Measurements from ENCODE around the gene TLN1. TPM values are rescaled to one million over a fixed set of nuclear protein-coding genes. Genes with fewer than 3 reads are reported as not detected.

The TLN1 gene, protein sequence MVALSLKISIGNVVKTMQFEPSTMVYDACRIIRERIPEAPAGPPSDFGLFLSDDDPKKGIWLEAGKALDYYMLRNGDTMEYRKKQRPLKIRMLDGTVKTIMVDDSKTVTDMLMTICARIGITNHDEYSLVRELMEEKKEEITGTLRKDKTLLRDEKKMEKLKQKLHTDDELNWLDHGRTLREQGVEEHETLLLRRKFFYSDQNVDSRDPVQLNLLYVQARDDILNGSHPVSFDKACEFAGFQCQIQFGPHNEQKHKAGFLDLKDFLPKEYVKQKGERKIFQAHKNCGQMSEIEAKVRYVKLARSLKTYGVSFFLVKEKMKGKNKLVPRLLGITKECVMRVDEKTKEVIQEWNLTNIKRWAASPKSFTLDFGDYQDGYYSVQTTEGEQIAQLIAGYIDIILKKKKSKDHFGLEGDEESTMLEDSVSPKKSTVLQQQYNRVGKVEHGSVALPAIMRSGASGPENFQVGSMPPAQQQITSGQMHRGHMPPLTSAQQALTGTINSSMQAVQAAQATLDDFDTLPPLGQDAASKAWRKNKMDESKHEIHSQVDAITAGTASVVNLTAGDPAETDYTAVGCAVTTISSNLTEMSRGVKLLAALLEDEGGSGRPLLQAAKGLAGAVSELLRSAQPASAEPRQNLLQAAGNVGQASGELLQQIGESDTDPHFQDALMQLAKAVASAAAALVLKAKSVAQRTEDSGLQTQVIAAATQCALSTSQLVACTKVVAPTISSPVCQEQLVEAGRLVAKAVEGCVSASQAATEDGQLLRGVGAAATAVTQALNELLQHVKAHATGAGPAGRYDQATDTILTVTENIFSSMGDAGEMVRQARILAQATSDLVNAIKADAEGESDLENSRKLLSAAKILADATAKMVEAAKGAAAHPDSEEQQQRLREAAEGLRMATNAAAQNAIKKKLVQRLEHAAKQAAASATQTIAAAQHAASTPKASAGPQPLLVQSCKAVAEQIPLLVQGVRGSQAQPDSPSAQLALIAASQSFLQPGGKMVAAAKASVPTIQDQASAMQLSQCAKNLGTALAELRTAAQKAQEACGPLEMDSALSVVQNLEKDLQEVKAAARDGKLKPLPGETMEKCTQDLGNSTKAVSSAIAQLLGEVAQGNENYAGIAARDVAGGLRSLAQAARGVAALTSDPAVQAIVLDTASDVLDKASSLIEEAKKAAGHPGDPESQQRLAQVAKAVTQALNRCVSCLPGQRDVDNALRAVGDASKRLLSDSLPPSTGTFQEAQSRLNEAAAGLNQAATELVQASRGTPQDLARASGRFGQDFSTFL (N-terminal part only)
- 100 to 1,000 TPM; 193 to 373 (median 261) TPM for total RNA-seq
- 100 to 1,000 TPM; 152 to 241 TPM for polyA plus RNA-seq
- long read RNA-seq, donor 1, partial matches to known transcripts = 147 of 163 reads
- long read RNA-seq, donor 1, other reads (novel, unspliced or antisense) = 16 of 163 reads
- long read RNA-seq, donor 2, partial matches to known transcripts = 103 of 107 reads
- long read RNA-seq, donor 2, other reads (novel, unspliced or antisense) = 4 of 107 reads
- long read RNA-seq, donor 3, partial matches to known transcripts = 159 of 184 reads
- long read RNA-seq, donor 3, other reads (novel, unspliced or antisense) = 25 of 184 reads

DNA sequence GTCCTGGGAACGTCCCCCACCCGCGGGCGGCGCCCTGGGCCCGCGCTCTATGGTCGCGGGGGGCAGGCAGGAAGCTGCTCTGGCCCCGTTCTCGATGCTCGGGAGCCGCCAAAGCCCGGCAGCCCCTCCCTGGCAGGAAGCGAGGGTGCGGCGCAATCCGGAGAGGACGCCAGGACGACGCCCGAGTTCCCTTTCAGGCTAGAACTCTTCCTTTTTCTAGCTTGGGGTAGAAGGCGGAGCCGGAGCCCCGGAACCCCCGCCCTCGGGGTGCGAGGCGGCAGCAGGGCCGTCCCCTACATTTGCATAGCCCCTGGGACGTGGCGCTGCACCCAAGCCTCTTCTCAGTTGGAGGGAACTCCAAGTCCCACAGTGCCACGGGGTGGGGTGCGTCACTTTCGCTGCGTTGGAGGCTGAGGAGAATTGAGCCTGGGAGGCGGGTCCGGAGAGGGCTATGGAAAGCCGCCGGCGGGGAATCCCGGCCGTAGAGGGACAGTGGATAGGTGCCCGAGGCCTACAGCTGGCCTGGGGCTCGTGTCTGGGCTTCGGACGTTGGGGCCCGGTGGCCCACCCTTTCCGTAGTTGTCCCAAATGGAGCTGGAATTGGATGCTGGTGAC lies at the start of gene TLN1, which contains the start of gene CREB3:
Gene TLN1, minus strand, starts transcription at position 11 of the 615 bp plus-strand sequence. CDS start 6,501 bp downstream, outside the sequence.
Gene CREB3, plus strand, starts transcription at position 482 of the 615 bp plus-strand sequence. Its CDS starts 107 bp downstream, at position 589.
- H3K27me3 ChIP-seq = no peaks in the 10 kb centered on the region
- ATAC-seq (peak; percentile 87 to 93 (median 91)), DNase-seq (peak; percentile 98 to 99 (median 99))
- H3K4me1 ChIP-seq = peaks cover 12 to 71% (median 53%) of the 10 kb centered on the region in 12 donors
- H3K9me3 ChIP-seq = no peaks in the 10 kb centered on the region
- TF ChIP-seq, protein P1, sequence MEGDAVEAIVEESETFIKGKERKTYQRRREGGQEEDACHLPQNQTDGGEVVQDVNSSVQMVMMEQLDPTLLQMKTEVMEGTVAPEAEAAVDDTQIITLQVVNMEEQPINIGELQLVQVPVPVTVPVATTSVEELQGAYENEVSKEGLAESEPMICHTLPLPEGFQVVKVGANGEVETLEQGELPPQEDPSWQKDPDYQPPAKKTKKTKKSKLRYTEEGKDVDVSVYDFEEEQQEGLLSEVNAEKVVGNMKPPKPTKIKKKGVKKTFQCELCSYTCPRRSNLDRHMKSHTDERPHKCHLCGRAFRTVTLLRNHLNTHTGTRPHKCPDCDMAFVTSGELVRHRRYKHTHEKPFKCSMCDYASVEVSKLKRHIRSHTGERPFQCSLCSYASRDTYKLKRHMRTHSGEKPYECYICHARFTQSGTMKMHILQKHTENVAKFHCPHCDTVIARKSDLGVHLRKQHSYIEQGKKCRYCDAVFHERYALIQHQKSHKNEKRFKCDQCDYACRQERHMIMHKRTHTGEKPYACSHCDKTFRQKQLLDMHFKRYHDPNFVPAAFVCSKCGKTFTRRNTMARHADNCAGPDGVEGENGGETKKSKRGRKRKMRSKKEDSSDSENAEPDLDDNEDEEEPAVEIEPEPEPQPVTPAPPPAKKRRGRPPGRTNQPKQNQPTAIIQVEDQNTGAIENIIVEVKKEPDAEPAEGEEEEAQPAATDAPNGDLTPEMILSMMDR (IDR thresholded peaks at IDR 0.05) = peak in 3 of 12 donors; percentile 6 to 28 (median 16)
- peak in 1 of 2 donors; percentile 83 for TF ChIP-seq POLR2A (IDR thresholded peaks at IDR 0.05)
- intact Hi-C loops (cut with DNase I) = loop anchor here in 6 of 10 donors (1.0 to 5.0 kb wide), 6 partner anchors 15 to 75 kb away; partner anchors contain the start of genes GBA2 (in 3 of the 6), RGP1 (in 3 of the 6), CCDC107 (in 2 of the 6) and RMRP (in 2 of the 6)
- WGBS, 4 donors = 0 to 1% (median 0%) methylated on average over 30 to 49 of the region's 49 CpGs
- H3K27ac ChIP-seq = peak within 1 kb of the TSS; percentile 94 to 99 (median 98)
- H3K4me3 ChIP-seq = peak within 1 kb of the TSS; percentile 63 to 98 (median 86)
- peaks cover 0 to 37% (median 31%) of the 10 kb centered on the region in 9 donors for H3K36me3 ChIP-seq

DNA sequence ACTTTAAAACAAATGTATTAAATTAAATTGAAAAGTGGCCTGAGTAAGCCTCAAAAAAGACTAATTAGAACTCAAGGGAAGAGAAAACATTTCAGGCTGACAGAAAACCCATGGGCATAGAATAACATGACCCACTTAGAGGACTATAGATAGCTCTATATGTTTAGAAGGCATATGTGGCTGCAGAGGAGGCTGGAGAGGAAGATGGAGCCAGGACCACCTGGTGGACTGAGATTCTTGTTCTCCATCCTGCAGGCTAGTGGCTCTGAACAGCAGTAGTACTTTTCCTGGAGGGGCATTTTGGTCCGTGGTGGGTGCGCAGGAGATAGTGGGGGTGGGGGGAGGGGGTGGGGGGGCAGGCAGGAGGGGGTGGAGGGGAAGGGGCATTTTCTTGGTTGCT lies 49.1 kb upstream of the TLN1 start:
- no peak overlapping the region for H3K27ac ChIP-seq
- H3K4me3 ChIP-seq = no peak overlapping the region
- intact Hi-C loops (cut with DNase I) = no loop called here
- no peaks in the 10 kb centered on the region for H3K36me3 ChIP-seq
- H3K4me1 ChIP-seq = peaks cover 0 to under 1% (median 0%) of the 10 kb centered on the region in 12 donors
- TF ChIP-seq, protein P1 (IDR thresholded peaks at IDR 0.05) = no peak
- TF ChIP-seq POLR2A (IDR thresholded peaks at IDR 0.05) = no peak
- no peaks in the 10 kb centered on the region for H3K27me3 ChIP-seq
- 78 to 85% (median 83%) methylated on average over 2 of the region's 2 CpGs for WGBS, 4 donors
- ATAC-seq = no peak
- DNase-seq = no peak
- H3K9me3 ChIP-seq = no peaks in the 10 kb centered on the region

DNA sequence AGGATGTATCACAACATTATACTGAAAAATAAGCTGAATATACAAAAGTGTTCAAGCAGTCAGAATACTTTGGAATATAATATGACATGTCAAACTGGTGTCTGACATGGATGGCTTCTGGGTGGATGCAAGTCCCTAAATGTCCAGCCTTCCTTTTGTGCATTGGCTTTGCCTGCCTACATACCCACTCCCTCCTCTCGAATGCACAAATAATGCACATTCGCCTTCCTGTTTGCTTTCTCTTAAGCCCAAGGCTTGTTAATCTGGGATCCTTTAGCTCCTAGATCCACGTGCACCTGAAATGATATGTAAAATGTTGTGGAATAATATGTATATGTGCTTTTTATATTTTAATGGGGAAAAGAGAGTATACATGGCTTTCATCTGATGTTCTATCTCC lies 46.5 kb upstream of the TLN1 start:
- no peak overlapping the region for H3K4me3 ChIP-seq
- DNase-seq = no peak
- H3K27ac ChIP-seq = no peak overlapping the region
- no peaks in the 10 kb centered on the region for H3K27me3 ChIP-seq
- H3K4me1 ChIP-seq = peaks cover 0 to 11% (median 2%) of the 10 kb centered on the region in 12 donors
- no peaks in the 10 kb centered on the region for H3K9me3 ChIP-seq
- 88 to 93% (median 90%) methylated on average over 3 of the region's 3 CpGs for WGBS, 4 donors
- intact Hi-C loops (cut with DNase I) = no loop called here
- no peaks in the 10 kb centered on the region for H3K36me3 ChIP-seq
- no peak for ATAC-seq
- TF ChIP-seq, protein P1 (IDR thresholded peaks at IDR 0.05) = no peak
- TF ChIP-seq POLR2A (IDR thresholded peaks at IDR 0.05) = no peak

Measured in heart left ventricle (tissue), 16 donors.